NCI-H82 (cell line): ENCODE results near the gene SH2D6.
A peak's percentile ranks its signal among the peaks of the same experiment; 100 is the strongest.
"Not testable (repeated sequence)": the region's sequence is repeated elsewhere in the genome, so short reads cannot be mapped to it uniquely, and the experiment has no call there.

Source experiments
- DNase-seq: peaks from one replicate; lab custom pipeline; 2025; lab: John Stamatoyannopoulos, UW

SH2D6 gene

DNA sequence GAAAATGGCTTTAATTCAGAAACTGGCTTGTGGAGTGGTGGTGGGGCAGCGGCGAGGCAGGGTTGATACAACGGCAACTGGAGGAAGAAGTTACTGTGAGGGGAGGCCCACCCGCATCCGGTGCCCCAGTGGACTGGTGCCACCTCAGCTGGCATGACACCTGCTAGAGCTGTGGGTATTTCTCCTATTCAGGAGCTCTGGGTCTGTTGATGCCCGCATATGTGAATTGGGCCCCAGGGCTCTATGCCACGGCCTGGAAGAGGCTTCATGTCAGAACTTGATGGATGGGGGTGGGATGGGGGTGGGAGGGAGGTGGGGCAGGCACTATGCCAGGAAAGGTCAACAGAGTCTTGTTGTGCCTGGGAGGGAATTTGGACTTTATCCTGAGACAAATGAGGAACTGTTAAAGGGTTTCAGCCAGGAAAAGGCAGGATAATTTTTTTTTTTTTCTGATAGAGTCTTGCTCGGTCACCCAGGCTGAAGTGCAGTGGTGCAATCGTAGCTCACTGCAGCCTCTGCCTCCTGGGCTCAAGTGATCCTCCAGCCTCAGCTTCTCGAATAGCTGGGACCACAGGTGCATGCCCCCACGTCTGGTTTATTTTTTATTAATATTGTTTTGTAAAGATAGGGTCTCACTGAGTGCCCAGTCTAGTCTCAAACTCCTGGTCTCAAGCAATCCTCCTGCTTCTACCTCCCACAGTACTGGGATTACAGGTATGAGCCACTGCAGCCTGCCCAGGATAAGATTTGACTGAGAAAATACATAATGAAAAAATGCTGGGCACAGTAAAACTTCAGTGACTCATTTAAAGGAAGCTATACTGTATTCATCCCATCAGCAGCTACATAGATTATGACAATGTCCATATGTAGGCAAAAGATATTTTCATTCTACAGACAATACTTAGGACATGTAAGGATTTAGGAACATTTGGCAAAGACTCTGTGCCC, 52.6 kb downstream of the SH2D6 start:
- peak; percentile 60 for DNase-seq

DNA sequence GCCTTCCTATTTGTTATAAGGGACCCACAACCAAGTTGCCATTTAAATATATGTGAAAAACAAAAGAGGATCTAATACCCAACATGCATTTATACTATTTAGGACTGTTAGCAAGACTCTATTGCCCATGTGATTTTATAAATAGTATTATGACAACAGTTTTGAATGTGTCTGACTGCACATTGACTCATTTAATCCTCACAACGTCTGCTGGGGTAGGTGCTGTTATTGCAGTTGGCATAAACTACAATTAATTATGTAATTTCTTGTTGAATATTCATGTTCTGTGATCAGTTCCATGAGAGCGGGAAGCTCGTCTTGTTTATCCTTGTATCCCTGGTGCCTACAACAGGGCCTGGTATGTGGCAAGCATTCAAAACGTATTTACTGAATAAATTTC, 53.7 kb downstream of the SH2D6 start:
- peak; percentile 75 for DNase-seq

DNA sequence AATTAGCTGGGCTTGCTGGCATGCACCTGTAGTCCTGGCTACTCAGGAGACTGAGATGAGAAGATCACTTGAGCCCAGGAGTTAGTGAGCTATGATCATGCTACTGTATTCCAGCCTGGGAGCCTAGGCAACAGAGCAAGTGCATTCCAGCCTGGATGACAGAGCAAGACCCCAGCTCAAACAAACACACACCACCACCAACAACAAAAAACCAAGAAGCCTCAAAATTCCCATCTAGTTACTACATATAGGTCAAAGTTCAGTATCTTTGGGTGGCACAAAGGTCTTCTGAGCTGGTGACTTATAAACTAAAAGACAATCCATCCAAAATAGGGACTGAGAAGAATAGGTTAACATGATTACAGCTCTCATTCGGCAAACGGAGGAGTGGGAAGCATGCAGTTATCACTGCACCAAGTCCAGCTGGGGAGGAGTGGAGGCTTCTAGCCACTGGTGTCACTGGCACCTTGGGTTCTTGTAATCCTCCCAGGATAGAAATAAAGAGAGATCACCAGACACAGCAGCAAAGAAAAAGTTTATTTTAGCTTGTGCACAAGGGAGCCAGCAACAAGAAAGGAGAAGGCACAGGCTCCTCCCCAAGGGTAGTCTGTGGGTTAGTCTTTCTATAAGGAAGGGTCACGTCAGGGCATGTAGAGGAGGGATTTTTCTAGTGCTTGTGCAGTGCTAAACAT, 57.4 kb downstream of the SH2D6 start:
- peak; percentile 25 for DNase-seq

DNA sequence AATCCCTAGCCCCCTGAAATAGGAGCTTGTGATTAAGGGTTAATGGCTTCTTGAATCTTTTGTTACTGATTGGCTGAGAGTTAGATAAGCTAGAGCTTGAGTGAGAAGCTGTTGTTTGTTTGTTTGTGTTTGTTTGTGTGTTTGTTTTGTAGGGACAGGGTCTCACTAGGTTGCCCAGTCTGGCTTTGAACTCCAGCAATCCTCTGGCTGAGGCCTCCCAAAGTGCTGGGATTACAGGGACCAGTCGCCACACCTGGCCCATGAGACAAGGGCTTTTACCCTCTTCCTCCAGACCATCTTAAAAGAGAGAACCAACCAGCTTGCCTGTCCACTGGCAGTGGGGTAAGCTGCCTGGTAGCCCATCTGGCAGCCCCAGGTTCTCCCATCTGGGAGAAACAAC, 58.1 kb downstream of the SH2D6 start:
- DNase-seq: no peak

DNA sequence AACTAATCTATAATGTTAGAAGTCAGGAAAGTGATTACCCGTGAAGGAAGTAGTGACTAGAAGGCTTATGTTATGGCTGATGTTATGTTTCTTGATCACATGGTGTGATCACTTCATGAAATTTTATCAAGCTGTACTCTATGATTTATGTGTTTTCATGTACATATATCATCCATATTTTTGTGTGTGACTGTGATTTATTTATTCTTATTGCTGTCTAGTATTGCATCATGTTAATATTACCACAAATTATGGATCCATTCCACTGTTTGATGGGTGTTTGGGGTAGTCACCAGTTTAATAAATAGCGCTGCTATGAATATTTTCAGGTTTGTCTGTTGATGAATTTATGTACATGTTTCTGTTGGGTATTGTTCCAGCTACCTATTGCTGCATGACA, 59.4 kb downstream of the SH2D6 start:
- DNase-seq: no peak

DNA sequence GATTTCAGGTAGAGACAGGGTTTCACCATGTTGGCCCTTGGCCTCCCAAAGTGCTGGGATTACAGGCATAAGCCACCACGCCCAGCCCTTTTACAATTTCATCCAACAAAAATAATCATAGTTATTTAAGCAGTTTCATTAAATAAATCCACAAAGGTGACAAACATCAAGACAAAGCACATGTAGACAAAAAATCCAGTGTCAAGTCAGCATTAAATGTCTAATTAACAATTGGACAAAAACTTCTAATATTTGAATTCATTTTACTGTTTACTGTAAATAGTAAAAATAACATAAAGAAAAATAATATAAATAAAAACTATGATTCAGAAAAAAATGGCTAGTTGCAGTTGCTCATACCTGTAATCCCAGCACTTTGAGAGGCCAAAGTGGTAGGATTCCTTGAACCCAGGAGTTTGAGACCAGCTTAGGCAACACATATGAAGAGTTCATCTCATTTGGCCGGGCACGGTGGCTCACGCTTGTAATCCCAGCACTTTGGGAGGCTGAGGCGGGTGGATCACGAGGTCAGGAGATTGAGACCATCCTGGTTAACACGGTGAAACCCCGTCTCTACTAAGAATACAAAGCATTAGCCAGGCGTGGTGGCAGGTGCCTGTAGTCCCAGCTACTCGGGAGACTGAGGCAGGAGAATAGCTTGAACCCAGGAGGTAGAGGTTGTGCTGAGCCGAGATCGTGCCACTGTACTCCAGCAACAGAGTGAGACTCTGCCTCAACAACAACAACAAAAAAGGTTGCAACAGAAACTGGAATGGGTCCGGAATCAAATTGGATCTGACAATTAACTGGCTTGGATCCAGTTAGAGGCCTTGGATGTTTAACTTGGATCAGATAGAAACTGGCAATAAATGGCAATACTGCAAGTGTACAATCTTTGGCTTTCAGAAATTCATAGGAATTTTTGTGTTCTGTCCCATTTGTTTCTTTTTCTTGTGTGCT, 63.6 kb downstream of the SH2D6 start:
- no peak for DNase-seq

DNA sequence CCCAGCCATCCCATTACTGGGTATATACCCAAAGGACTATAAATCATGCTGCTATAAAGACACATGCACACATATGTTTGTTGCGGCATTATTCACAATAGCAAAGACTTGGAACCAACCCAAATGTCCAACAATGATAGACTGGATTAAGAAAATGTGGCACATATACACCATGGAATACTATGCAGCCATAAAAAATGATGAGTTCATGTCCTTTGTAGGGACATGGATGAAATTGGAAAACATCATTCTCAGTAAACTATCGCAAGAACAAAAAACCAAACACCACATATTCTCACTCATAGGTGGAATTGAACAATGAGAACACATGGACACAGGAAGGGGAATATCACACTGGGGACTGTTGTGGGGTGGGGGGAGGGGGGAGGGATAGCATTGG, 66.1 kb downstream of the SH2D6 start:
- DNase-seq: not testable (repeated sequence)

DNA sequence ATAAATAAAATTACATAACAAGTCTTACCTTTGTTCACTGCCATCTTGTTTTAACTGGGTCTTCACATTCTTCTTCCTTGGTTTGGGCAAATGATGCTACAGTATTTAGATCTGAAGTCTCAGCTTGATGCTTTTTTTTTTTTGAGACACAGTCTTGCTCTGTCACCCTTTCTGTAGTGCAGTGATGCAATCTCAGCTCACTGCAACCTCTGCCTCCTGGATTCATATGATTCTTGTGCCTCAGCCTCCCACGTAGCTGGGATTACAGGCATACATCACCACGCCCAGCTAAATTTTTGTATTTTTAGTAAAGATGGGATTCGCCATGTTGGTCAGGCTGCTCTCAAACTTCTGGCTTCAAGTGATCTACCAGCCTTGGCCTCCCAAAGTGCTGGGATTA, 67.3 kb downstream of the SH2D6 start:
- no peak for DNase-seq
